SHP77 treated with DMSO at 0.1 percent for 48 hours (cell line): ENCODE results near the gene SPAG6.
"Not testable (repeated sequence)": the region's sequence is repeated elsewhere in the genome, so short reads cannot be mapped to it uniquely, and the experiment has no call there.

Experiments
- DNase-seq: peaks from one replicate; lab custom pipeline; 2025; lab: John Stamatoyannopoulos, UW

Gene SPAG6

GRCh38 chr10:22341190-22341925 is 3.9 kb upstream of the SPAG6 start:
- DNase-seq = no peak

GRCh38 chr10:22341926-22342196 is 3.4 kb upstream of the SPAG6 start:
- DNase-seq = no peak

- DNase-seq = no peak
Measured at GRCh38 chr10:22342421-22342820, 2.9 kb upstream of the SPAG6 start.

- DNase-seq = no peak
Measured at GRCh38 chr10:22343731-22344130, 1.6 kb upstream of the SPAG6 start.

GRCh38 chr10:22344249-22344648 is 1.0 kb upstream of the SPAG6 start:
- DNase-seq = no peak

- DNase-seq = no peak
Measured at GRCh38 chr10:22344781-22345300, 455 bp upstream of the SPAG6 start.

- DNase-seq = no peak
Measured at GRCh38 chr10:22346096-22346661, 883 bp downstream of the SPAG6 start.

GRCh38 chr10:22349755-22350154 is 4.5 kb downstream of the SPAG6 start:
- DNase-seq = no peak

DNA sequence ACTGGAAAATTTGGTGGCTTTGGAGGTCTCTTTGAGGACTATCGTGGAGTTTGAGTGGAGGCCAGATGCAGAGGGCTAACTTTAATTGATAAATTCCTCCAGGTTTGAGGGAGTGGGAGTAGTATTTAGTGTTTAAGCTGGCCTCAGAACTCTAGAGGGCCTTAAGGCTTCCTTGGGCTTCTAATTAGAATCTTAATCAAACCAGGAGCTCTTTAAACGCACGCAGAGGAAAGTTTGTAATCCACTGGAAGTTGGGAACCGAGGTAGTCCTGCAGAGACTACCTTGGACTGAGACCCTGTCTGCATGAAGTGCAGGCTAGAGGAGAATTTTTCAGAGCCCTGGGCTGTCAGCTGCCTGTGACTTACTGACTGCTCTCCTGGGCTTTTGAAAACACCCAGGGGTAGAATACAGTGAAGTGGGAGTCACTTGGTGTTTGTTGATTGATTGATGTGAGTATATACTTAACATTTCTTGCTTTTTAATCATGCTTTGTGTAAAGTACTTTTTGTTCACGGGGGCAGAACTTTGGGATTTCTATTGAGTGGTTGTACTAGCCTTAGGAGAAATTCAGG is 5.9 kb downstream of the SPAG6 start:
- DNase-seq = no peak

DNA sequence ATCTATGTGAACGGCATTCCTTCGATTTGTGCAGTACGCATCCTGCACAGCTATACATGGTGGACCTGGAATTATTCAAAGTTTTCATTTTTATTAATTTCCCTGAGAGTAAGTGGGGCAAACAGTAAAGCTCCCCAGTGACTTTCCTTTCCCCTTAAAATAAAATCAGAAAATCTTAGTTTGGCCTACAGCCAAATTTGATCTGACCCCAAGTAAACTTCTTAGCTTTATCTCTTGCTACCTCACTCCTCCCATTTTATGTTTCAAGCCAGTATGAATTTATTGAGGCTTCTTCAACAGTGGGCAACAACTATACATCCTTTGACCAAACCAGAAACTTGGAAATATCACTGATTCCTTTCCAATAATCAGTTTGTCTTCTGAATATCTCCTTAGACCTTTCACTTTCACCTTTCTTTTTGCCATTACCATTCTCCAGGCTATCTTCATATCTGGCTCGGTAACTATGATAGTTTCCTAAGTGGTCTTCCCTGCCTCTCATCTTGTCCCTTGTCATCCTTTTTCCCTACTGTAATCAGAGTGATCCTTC is 11.1 kb downstream of the SPAG6 start:
- no peak for DNase-seq

- DNase-seq = not testable (repeated sequence)
Measured at GRCh38 chr10:22357770-22358169, 12.5 kb downstream of the SPAG6 start.

DNA sequence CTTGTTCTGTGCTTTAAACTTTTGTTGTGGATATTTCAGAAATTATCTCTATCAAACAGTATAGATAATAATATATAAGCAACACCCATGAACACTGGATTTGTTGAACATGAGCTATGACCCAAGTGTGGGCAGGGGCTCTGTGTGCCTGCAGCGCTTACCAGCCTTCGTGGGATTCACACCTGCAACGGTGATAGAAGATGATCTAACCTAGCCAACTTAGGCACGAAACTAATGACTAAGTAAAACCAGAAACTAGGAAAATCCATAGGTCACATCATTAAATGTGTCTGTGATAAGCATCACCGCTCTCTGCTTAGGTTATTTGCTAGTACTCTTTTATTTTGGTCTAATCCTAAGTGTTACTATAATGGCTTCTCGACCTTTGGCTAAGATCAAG is 18.0 kb downstream of the SPAG6 start:
- no peak for DNase-seq

- DNase-seq = no peak
Measured at GRCh38 chr10:22364407-22365140, 19.3 kb downstream of the SPAG6 start.

- DNase-seq = no peak
Measured at GRCh38 chr10:22365233-22365632, 19.9 kb downstream of the SPAG6 start.

DNA sequence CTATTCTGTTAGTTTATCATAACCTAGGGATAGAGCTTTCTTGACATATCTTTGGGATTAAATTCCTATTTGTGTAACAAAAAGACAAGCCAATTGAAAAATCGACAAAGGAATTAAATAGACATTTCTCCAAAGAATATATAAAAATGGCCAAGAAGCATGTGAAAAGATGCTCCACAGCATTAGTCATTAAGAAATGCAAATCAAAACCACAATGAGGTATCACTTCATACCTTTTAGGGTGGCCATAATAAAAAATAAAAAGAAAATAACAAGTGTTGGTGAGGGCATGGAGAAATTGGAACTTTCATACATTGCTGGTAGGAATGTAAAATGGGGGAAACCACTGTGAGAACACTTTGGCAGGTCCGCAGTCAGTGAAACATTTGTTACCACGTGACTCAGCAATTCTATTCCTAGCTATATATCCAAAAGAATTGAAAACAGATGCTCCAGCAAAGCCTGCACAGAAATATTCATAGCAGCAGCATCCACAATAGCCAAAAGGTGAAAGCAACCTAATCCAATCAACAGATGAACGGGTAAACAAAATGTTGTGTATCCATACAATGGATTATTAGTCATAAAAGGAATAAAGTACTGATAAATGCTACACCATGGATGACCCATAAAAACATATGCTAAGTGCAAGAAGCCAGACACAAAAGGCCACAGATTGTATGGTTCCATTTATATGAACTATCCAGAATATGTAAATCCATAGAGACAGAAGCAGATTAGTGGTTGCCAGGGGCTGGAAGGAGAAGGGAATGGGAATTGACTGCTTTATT is 20.5 kb downstream of the SPAG6 start:
- DNase-seq = no peak

DNA sequence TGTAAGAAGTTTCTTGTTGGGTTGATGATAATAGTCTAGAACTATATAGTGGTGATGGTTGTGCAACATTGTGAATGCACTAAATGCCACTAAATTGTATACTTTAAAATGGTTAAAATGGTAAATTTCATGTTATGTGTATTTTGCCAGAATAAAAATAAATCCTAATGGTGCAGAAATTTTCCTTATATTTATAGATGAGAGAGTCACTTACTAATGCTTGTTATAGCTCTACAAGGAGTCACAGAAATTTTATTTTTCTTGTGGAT is 21.1 kb downstream of the SPAG6 start:
- DNase-seq = no peak

DNA sequence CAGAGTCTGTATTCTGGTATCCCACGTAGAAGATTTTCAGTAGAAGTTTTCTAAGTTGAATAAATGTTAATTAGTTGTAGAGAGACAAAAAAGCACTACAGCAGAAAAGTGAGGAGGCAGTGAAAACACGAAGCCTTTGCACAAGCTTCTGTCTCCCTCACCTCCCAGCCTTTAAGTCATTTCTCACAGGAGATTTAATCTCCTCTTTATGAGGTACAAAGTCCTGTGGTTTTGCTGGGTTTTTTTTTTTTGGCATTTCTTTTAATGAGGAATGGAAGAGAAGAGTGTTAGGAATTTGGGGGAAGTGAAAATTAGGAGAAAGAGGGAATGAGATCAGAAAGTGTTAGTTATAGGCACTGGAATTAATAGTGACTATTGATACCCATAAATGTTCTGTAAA is 21.5 kb downstream of the SPAG6 start:
- DNase-seq = no peak

DNA sequence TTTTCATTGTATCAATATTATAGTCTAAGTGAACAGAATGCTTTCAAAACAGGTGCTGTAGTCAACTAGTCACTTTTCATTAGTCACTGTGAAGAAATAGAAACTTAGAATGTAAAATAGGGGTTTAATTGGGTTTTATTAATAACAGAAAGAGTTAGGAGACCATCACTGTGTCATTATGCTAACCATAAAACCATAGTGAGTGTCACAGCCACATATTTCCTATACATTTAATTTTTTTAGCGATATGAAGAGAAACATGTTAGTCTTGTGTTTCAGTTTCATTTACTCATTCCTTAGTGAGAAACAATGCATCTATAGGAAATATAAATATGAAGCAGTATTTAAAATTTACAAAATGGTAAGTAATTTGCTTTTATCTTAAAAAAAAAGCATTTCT is 22.2 kb downstream of the SPAG6 start:
- DNase-seq = no peak

DNA sequence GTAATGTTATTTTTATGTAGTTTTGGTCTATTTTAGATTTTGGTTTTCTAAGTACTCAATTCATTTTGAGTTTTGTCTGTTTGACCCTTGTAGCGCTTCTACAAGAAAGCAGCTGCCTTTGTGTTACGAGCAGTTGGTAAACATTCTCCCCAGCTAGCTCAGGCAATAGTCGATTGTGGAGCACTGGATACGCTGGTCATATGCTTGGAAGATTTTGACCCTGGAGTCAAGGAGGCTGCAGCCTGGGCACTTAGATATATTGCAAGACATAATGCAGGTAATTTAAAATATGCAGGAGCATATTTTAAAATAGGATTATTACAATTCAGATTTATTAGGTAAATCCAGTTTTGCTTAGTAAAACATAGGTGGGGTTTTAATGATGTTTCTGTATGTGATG is 23.1 kb downstream of the SPAG6 start:
- peak; percentile 29 for DNase-seq

DNA sequence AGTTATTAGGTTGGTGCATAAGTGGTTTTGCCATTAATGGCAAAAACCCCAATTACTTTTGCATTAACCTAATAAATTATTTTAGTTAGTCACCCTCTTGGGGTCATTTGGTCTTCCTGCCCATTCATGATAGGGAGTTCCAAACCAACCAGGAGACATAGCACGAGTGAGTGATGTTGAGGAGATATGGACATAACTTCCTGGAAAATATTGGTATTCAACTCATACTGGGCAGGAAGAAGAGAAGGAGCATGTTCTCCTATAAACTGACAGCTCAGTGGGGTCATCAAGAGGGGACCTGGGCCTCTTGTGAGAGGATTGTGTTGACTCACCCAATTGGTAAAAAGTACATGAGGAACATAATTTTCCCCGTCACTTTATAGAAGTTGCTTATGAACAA is 23.7 kb downstream of the SPAG6 start:
- no peak for DNase-seq

DNA sequence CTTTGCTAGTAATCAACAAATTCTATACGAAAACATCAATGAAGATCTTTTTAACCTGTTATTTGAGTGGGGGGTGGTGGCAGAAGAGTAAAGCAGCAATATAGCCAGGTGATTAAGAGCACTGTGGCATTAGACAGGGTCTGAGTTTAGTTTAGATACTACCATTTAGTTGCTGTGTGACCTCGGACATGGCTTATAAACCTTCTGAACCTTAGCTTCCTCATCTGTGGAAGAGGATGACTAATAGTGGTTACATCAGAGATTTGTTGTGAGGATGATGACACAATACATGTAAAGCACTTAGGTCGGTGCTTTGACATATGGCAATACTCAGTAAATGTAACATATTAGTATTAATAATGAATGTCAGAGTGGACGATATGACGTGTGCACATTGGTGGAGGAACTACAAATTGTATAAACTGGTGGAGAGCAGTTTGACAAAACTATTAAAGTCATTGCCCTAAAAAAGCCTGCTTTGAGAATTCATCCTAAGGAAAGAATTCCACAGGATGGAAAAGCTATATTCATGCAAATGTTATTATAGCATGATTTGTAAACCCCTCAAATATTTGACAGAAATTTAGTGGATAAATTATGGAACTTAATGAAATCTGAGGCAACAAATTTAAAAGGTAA is 24.3 kb downstream of the SPAG6 start:
- DNase-seq = no peak

GRCh38 chr10:22370320-22370719 is 25.0 kb downstream of the SPAG6 start:
- DNase-seq = no peak
